HG03520 (cell line): Measurements from ENCODE around the gene SPC25.

Experiments
- ATAC-seq: cut with Tn5 transposase; IDR thresholded peaks from one replicate; pipeline ENCODE4 v1.9.1; 2021; ENCODE audit warnings: mild to moderate bottlenecking, moderate library complexity; ENCODE audit not compliant: unreplicated experiment

The SPC25 gene

DNA sequence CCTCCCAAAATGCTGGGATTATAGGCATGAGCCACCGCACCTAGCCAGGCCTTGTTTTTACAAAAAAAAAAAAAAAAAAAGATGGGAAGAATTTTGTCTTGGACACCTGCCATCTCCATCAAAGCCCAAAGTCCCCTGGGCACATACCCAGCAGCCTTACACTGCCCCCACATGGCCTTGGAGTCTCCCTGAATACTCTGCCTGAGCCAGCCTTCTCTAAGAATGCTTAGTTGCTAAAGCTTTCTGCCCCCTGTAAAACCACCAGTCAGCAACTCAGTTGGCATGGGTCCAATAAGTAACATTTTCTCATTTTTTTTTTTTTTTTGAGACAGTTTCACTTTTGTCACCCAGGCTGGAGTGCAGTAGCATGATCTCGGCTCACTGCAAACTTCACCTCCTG lies 40.6 kb downstream of the SPC25 start:
- ATAC-seq, result no peak

DNA sequence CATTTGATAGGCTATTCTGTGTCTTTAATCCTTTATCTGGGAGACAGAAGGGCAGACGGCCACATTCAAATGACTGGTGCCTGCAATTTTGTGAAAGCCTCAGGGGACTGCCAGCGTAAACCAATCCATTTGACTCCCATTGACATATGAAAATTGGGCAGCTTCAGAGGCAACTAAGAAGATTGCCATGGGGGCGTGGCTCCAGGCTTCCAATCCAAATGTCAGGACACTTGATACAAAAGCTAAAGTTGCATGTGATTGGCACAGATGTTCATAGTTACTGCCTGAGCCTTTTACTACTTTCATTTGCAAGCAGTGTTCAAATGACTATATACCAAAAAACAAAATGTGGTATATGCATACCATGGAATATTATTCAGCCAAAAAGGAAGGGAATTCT lies 42.0 kb downstream of the SPC25 start:
- no peak for ATAC-seq

GRCh38 chr2:168843253-168843652 lies 47.0 kb downstream of the SPC25 start:
- ATAC-seq, result no peak

DNA sequence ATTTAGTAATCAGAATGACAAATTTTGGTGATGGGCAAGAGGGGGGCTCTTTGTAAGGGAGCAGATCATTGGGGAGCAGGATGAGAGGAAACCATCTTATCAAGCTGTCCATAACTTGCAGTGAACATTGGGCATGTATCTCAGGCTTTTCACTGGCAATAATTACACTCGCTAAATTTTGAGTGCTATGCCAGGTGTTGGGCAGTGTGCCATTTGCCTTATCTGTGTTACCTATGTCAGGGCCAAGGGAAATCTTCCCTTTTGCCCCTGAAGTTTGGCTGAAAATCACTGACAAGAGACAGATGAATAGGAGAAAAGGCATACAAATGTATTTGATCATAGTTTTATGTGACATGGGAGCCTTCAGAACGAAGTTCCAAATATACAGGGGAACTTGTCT lies 48.8 kb downstream of the SPC25 start:
- no peak for ATAC-seq

DNA sequence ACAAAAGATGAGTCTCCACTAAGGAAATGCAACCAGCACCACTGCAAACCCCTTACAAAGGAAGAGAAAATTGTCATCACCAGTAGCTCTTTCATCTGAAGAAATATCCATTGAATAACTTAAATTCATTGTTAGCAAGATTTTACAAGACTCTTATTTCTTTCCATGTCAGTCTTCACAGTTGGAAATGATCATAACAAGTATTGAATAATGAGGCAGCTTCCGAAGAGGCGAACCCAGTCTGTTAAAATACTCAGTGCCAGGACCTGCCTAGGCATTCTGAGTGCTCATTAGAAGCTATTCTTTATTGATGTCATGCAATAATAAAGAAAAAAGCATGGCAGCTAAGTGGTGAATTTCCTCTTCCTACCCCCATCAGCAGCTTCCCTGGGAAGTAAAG lies 54.3 kb downstream of the SPC25 start:
- ATAC-seq, result no peak

DNA sequence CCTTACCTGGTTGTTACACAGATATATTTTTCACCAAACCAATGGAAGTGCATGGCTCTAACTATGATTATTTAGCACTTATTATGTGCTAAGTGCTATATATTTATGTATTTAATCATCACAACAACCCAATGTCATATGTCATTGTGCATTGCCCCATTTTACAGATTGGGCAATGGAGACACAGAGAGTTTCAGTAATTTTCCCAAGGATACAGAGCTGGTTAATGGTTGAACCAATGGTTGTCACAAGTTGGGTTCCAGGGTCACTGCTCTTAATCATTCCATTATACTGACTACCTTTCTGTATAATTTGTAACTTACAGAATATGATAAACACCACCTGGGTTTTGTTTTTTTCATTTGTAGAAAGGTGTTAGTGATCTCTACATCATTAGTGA lies 58.6 kb downstream of the SPC25 start:
- ATAC-seq, result no peak

DNA sequence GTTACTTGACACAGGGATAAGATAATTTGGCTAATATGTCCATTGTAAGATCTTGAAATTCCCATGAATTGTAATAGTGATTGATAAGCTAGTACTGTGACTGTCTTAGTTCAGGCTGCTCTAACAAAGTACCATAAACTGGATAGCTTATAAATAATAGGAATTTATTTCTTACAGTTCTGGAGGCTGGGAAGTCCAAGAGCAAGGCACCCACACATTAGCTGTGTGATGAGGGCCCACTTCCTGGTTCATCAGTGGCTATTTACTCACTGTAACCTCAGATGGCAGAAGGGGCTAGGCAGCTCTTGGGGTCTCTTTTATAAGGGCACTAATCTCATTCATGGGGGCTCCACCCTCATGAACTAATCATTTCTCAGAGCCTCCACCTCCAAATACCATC lies 59.3 kb downstream of the SPC25 start:
- no peak for ATAC-seq

DNA sequence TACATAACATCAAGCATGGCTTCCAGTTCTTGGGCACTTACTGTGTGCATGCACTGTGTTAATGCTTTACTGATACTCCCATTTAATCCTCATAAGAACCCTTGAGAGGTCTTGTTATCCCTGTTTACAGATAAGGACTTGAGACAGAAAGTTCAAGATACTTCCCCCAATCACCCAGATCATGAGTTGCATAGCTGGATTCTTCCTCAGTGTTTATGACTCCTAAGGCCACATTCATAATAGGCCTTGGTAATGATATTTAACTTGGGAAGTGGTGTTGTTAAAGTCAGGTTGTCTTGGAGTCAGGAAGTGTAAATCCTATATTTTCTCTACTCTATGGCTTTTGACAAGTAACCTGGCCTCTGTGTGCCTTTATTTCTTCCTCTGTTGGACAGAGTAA lies 65.1 kb downstream of the SPC25 start:
- no peak for ATAC-seq

DNA sequence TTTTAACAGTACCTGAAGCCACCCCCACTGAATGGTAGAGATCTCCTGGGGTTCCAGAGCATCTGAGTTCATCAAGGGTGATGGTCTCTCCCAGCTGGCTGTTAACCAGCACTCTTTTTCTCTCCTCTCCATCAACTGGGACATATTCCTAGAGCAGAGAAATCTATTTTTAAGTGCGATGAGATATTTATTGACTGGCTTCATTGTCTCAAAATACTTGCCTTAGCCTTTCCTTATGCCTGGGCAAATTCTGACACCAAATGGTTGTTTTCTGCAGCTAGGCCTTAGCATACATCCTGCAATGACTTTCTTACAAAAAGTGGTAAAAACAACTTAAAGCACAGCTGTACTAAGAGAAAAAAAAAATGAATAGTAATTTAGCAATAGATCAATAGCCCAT lies 68.2 kb downstream of the SPC25 start:
- no peak for ATAC-seq

GRCh38 chr2:168821577-168821976 lies 68.7 kb downstream of the SPC25 start:
- no peak for ATAC-seq
